Suppressor macrophage treated with lipopolysaccharide for 1 hour (primary cell): Measurements from ENCODE around the gene PRDM1.

ENCODE experiments used
- DNase-seq, 3 donors: peaks; one replicate each; pipeline ENCODE4 v3.0.0-alpha.2; 2020 to 2022

Gene PRDM1

DNA sequence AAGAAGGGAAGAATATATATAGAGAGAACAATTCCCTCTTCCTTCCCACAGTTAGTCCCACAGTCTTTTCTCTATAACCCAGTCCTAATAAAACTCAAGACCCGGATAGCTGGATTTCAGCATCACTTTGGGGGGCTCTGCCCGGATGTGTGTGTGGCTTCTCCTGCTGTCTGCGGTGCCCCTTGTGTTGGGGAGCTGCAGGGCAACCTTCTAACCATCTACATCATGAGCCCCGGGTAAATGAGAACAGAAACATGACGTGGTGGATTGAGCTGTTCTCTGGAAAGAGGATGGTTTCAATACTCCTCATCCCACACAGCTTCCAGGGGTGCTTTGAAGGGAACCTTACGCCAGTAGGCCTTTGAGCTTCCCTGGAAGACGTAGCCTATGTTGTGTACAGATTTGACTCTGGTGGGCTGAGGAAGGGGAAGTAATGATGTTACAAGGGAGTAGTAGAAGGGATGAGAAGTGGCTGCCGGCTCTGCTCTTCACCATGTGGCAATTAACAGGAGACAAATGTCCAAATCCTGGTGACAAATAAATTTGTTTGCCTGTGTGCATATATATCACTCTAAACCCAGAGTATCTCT, 13.5 kb upstream of the PRDM1 start:
- DNase-seq, result peak in 1 of 3 donors; percentile 47

DNA sequence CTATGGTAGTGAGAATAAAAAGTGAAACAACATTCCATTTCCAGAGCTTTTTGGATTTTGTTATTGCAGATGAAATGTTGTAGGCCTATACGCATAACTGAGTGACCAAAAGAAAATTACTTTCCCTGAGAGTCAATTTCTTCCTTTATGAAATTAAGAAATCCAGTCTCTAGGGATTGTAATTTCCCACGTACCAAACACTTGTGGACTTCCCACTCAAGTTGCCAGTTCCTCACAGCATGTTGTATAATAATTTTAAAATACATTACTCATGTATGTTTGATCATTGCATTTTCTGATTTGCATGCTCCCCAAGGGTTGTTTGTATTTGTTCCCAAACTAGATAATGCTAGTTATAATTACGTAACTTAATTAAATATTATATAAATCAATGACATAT, 12.0 kb upstream of the PRDM1 start:
- DNase-seq, result peak in 2 of 3 donors; percentile 63 to 66

DNA sequence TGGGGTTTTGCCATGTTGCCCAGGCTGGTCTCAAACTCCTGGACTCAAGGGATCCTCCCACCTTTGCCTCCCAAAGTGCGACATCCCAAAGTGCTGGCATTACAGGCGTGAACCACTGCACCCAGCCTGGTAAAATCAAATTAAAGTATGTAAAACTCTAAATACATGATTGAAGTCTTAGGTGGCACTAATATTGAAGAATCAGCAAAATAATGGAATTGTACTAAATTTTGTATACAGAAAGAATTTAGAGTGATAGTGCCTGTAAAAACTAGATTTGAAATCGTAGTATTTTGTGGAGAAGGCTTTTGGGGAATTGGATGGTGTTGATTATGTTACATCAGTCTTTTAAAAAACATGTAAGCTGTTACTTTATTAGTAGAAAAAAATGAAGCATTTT, 10.0 kb upstream of the PRDM1 start:
- DNase-seq, result no peak

DNA sequence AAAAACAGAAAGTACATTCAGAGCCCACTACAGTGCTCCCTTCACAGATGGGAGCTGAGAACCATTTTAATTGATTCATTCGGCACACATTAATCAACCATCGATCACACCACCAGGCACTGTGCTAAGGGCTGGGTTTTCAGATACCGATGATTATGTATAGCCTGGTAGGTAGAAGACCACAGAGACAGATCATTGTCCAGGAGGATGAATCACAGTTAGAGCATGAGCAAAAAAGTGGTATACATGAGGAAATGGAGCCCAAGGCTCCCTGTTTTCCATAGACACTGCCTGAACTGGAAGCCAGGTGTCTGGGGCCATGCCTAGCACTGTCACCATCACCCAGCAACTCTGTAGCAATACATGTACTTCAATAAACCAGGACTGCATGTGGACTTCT, 9.0 kb upstream of the PRDM1 start:
- DNase-seq, result no peak

GRCh38 chr6:106077881-106078280, 8.3 kb upstream of the PRDM1 start:
- DNase-seq, result no peak

DNA sequence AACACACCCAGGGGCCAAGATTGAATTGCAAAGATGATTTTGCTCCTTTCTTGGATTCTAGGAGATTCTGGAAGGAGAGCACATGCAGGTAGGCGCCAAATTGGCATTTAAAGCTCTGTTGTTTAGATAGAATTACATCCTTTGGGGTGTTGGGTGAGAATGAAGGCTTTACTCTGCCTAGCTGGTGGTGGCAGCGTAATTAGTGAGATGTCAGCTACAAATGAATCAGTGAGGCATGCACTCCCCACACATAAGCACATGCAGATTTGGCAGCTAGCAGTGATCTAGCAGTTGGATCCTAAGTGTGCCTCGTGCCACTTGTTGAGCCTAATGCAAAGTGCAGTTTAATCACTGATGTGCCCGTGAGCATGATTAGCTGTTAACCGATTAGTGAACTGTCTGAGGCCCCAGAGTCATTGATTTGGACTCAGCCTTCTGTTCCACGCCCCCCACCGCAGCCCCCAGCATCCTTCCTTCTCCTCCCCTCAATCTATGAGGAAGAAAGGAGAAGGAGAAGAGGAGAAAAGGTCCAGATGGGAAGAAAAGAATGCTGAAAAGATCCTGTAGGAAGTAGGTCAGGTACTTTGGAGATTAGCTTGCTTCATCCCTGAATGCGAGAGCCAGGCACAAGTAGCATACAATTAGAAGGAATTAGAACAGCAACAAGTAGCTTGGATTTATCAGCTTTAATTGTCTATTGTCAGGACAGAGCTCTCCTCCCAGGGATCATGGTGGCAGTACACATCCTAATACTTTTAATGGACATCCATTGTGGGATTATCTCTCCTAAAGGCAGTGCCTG, 6.0 kb upstream of the PRDM1 start:
- DNase-seq, result no peak

DNA sequence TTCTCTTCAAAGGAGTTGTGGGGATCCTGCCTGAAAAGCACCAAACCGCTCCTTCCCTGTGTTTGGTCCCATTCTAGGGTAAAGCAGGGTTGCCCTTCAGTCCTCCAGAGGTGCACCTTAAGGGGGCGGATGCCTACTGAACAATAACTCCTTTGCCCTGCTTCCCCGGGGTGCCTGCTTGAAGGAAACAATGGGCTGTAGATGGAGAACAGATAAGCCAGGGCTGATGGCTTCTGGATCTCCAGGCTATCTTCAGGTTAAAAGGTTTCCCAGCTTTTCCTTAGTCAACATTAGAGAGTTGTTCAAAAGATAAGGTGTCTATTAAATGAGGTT, 5.4 kb upstream of the PRDM1 start:
- no peak for DNase-seq

- DNase-seq, result no peak
Measured at GRCh38 chr6:106081715-106082114, 4.4 kb upstream of the PRDM1 start.

GRCh38 chr6:106082735-106083398, 3.3 kb upstream of the PRDM1 start:
- DNase-seq, result peak in 1 of 3 donors; percentile 52

GRCh38 chr6:106083618-106084017, 2.5 kb upstream of the PRDM1 start:
- DNase-seq, result no peak

- peak; percentile 79 to 96 (median 92) for DNase-seq
Measured at GRCh38 chr6:106084106-106084988, 1.8 kb upstream of the PRDM1 start.

- peak in 2 of 3 donors; percentile 53 to 59 for DNase-seq
Measured at GRCh38 chr6:106084989-106085691, 996 bp upstream of the PRDM1 start.

DNA sequence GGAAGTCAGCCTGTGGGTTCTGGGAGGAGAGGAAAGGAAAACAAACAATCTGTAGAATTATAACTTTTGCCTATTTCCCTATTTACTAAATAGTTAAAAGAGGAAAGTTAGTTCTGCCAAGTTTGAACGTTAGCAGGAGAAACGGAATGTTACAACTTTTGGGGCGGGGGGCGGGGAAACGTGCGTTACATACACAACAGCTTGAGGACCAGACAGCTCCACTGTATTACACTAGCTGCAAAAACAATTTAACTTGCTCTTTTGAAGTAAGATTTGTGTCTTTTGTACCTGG, 498 bp upstream of the PRDM1 start:
- DNase-seq, result no peak

GRCh38 chr6:106086814-106087175, 659 bp downstream of the PRDM1 start:
- DNase-seq, result no peak

DNA sequence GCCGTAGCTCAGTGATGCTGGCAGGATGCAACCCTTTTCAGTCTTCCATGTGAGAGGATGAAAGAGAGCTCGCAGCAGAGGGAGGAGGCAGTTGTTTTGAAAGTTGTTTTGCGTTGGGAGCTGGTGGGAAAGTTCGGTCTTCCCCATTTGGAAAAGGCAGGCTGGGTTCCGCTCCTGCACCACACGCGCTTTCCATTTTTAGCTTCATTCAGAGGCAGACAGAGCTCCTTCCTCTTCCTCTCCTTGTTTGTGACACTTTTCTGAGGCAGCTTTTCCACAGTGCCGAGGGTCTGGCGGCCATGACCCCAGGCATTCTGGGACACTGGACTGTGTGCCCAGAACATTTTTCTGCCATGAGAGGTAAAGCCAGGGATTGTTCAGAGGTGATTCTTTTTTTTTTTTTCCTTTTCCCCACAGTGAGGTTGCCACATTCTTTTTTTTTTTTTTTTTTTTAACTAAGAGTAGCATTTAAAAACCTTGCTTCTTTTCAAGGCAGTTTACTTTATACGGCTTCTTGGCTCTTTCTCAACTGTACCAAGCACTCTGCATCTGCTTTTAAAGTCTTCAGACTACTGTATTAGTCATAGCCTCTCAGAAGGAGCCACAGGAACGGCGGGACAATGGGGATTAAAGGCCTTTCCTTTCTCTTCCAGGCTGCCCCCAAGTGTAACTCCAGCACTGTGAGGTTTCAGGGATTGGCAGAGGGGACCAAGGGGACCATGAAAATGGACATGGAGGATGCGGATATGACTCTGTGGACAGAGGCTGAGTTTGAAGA, 1.6 kb downstream of the PRDM1 start:
- DNase-seq, result peak; percentile 77 to 89 (median 86)

- peak; percentile 53 to 69 (median 65) for DNase-seq
Measured at GRCh38 chr6:106090001-106090400, 3.9 kb downstream of the PRDM1 start.

DNA sequence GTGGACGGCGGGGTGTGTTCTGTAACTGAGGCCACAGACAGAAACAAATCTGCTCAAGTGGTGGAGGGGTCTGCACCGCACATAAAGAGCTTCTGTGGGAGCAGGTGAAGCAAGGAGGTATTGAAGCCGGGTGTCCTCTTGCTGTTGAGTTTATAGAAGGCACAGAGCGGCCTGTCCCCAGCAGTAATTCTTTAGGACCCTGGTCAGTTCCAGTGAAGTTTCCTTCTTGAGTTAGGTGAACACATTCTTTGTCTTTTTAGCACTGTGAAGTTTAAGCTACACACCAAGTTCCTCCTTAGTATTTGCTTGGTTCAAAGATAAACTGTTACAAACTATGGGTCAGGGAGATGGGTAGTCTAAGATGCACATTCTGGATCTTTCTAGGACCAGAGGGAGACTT, 6.1 kb downstream of the PRDM1 start:
- no peak for DNase-seq

GRCh38 chr6:106094261-106094963, 8.3 kb downstream of the PRDM1 start:
- peak in 2 of 3 donors; percentile 59 to 77 for DNase-seq

DNA sequence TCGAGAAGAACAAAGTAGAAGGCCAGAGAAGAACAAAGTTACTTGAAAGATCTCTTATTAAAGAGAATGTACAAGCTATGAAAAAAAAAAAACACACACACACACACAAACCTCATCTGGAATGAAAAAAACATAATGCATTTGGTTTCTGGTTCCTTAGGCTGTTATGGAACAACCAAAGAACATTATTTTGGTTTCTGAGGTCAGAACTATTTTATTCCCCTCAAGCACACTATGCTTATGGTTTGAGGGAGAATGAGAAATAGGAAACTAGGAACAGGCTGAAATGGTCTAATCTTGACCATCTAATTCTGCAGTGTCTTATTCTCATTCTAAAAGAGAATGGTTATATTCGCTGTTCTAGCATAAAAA, 8.8 kb downstream of the PRDM1 start:
- DNase-seq, result no peak

- DNase-seq, result peak; percentile 68 to 90 (median 81)
Measured at GRCh38 chr6:106097411-106098231, 11.5 kb downstream of the PRDM1 start.
